Muscle of leg (tissue), 16 donors: Measurements from ENCODE around the gene ZBP1. TPM values are rescaled to one million over a fixed set of nuclear protein-coding genes. Genes with fewer than 3 reads are reported as not detected.

Source experiments
- DNase-seq: peaks from one replicate; pipeline ENCODE4 v3.0.0; 2013
- H3K27ac ChIP-seq: one replicate; pipeline ENCODE4 v1.5.1; 2013; ENCODE audit warnings: mild to moderate bottlenecking, low read length, control low read depth
- H3K27me3 ChIP-seq: one replicate; pipeline ENCODE4 v1.6.1; 2013; ENCODE audit warnings: low read length; ENCODE audit not compliant: control insufficient read depth, insufficient read depth
- H3K36me3 ChIP-seq: one replicate; pipeline ENCODE4 v1.6.1; 2013; ENCODE audit warnings: low read length; ENCODE audit not compliant: control insufficient read depth, insufficient read depth
- H3K4me1 ChIP-seq: one replicate; pipeline ENCODE4 v1.6.1; 2013; ENCODE audit warnings: low read length; ENCODE audit not compliant: control insufficient read depth, insufficient read depth
- H3K4me3 ChIP-seq: one replicate; pipeline ENCODE4 v1.5.1; 2013; ENCODE audit warnings: low read length, control low read depth
- H3K9me3 ChIP-seq: replicated peaks from 2 replicates; pipeline ENCODE4 v1.6.1; 2013; ENCODE audit warnings: low read depth, low read length; ENCODE audit not compliant: control insufficient read depth
- WGBS: methylation state at CpG from one replicate; pipeline ENCODE4 v1.1.5; 2013; ENCODE audit warnings: missing lambda C conversion rate; ENCODE audit not compliant: insufficient coverage; 5-methylcytosine and 5-hydroxymethylcytosine counted together
- long read RNA-seq, 11 donors: transcript quantifications; one replicate each; lab custom pipeline, GENCODE V29; 2026
- polyA plus RNA-seq, 8 donors: library from polyadenylated mRNA; unstranded; fragments of 120-200 nt; gene quantifications; one replicate each; pipeline versions ENCODE4 v1.2.1 to v1.2.3, GENCODE V29; 2013; ENCODE audit warnings: inconsistent platforms in 1 of 8, low replicate concordance in 1 of 8; ENCODE audit not compliant: insufficient read length in 8 of 8, insufficient read depth in 1 of 8
- total RNA-seq: library from RNA; stranded (reverse); fragments of 120-200 nt; gene quantifications from one replicate; pipeline ENCODE4 v1.2.4, GENCODE V29; 2013

The ZBP1 gene
- total RNA-seq (0.13 TPM), polyA plus RNA-seq (under 1 TPM in 5 of 8 donors, not detected in 3; 0.04 to 0.18 (median 0.10) TPM)
- long read RNA-seq, donor 1: 0 reads
- long read RNA-seq, donor 2: 0 reads
- long read RNA-seq, donor 3: 0 reads
- long read RNA-seq, donor 4: 0 reads
- long read RNA-seq, donor 5: 0 reads
- long read RNA-seq, donor 6: 0 reads
- long read RNA-seq, donor 7: 0 reads
- long read RNA-seq, donor 8: 0 reads
- long read RNA-seq, donor 9: 0 reads
- long read RNA-seq, donor 10: 0 reads
- long read RNA-seq, donor 11: 0 reads

- H3K9me3 ChIP-seq: peaks cover 3% of the 10 kb centered on the region
- H3K4me3 ChIP-seq: peak within 1 kb of the TSS; percentile 13
- H3K4me1 ChIP-seq: peaks cover 13% of the 10 kb centered on the region
- WGBS: 42% methylated on average over 9 of the region's 18 CpGs
- peak within 1 kb of the TSS; percentile 29 for H3K27ac ChIP-seq
- peak; percentile 34 for DNase-seq
- H3K27me3 ChIP-seq: peaks cover 7% of the 10 kb centered on the region
- H3K36me3 ChIP-seq: no peaks in the 10 kb centered on the region
Measured at GRCh38 chr20:57620274-57620990, at the start of gene ZBP1. ZBP1 (minus strand) TSS chr20:57620426; CDS start chr20:57620295, 131 bp downstream.

- H3K27me3 ChIP-seq: no peaks in the 10 kb centered on the region
- H3K27ac ChIP-seq: no peak overlapping the region
- peaks cover 27% of the 10 kb centered on the region for H3K4me1 ChIP-seq
- H3K4me3 ChIP-seq: no peak overlapping the region
- no peak for DNase-seq
- H3K36me3 ChIP-seq: peaks cover 3% of the 10 kb centered on the region
- no peaks in the 10 kb centered on the region for H3K9me3 ChIP-seq
- 91% methylated on average over 3 of the region's 8 CpGs for WGBS
Measured at GRCh38 chr20:57669632-57670031, 49.4 kb upstream of the ZBP1 start.

GRCh38 chr20:57667924-57668782, 47.9 kb upstream of the ZBP1 start:
- H3K4me3 ChIP-seq: no peak overlapping the region
- H3K27me3 ChIP-seq: no peaks in the 10 kb centered on the region
- H3K36me3 ChIP-seq: no peaks in the 10 kb centered on the region
- no peak overlapping the region for H3K27ac ChIP-seq
- WGBS: 48% methylated on average over 15 of the region's 18 CpGs
- no peak for DNase-seq
- H3K4me1 ChIP-seq: peaks cover 27% of the 10 kb centered on the region
- H3K9me3 ChIP-seq: no peaks in the 10 kb centered on the region

GRCh38 chr20:57667388-57667787, 47.2 kb upstream of the ZBP1 start:
- WGBS: 67% methylated on average over 7 of the region's 16 CpGs
- H3K4me1 ChIP-seq: peaks cover 27% of the 10 kb centered on the region
- DNase-seq: no peak
- no peaks in the 10 kb centered on the region for H3K27me3 ChIP-seq
- H3K27ac ChIP-seq: no peak overlapping the region
- H3K9me3 ChIP-seq: no peaks in the 10 kb centered on the region
- H3K4me3 ChIP-seq: no peak overlapping the region
- no peaks in the 10 kb centered on the region for H3K36me3 ChIP-seq

GRCh38 chr20:57666834-57667157, 46.6 kb upstream of the ZBP1 start:
- Histone ChIP-seq H3K27ac (no peak overlapping the region), H3K4me3 (no peak overlapping the region), H3K4me1 (peaks cover 26% of the 10 kb centered on the region), H3K27me3 (no peaks in the 10 kb centered on the region), H3K9me3 (no peaks in the 10 kb centered on the region), H3K36me3 (no peaks in the 10 kb centered on the region)
- no peak for DNase-seq
- 73% methylated on average over 9 of the region's 13 CpGs for WGBS

- Histone ChIP-seq H3K4me3 (no peak overlapping the region), H3K27ac (no peak overlapping the region), H3K9me3 (no peaks in the 10 kb centered on the region), H3K4me1 (peaks cover 30% of the 10 kb centered on the region), H3K27me3 (no peaks in the 10 kb centered on the region), H3K36me3 (no peaks in the 10 kb centered on the region)
- 81% methylated on average over 18 of the region's 21 CpGs for WGBS
- DNase-seq: no peak
Measured at GRCh38 chr20:57666106-57666833, 46.0 kb upstream of the ZBP1 start.

- DNase-seq: no peak
- Histone ChIP-seq H3K4me1 (peaks cover 37% of the 10 kb centered on the region), H3K9me3 (no peaks in the 10 kb centered on the region), H3K36me3 (no peaks in the 10 kb centered on the region), H3K27ac (no peak overlapping the region), H3K27me3 (no peaks in the 10 kb centered on the region), H3K4me3 (no peak overlapping the region)
- 92% methylated on average over 5 of the region's 8 CpGs for WGBS
Measured at GRCh38 chr20:57665589-57665971, 45.4 kb upstream of the ZBP1 start.

GRCh38 chr20:57664924-57665588, 44.8 kb upstream of the ZBP1 start:
- whole genome bisulfite sequencing: 88% methylated on average over 2 of the region's 14 CpGs

GRCh38 chr20:57664476-57664875, 44.2 kb upstream of the ZBP1 start:
- Histone ChIP-seq H3K4me1 (peaks cover 37% of the 10 kb centered on the region), H3K27ac (no peak overlapping the region), H3K9me3 (no peaks in the 10 kb centered on the region), H3K4me3 (no peak overlapping the region), H3K27me3 (no peaks in the 10 kb centered on the region), H3K36me3 (no peaks in the 10 kb centered on the region)
- WGBS: 81% methylated on average over 17 of the region's 20 CpGs
- DNase-seq: no peak

More at GRCh38 chr20:57664924-57665588, 44.8 kb upstream of the ZBP1 start:
- Histone ChIP-seq H3K27me3 (no peaks in the 10 kb centered on the region), H3K36me3 (no peaks in the 10 kb centered on the region), H3K4me1 (peaks cover 37% of the 10 kb centered on the region), H3K9me3 (no peaks in the 10 kb centered on the region), H3K27ac (no peak overlapping the region), H3K4me3 (no peak overlapping the region)
- no peak for DNase-seq
